AG04449 (cell line): ENCODE results near the gene FRK.

ENCODE experiments used
- CTCF ChIA-PET: fragments of 350-600 bp; formaldehyde crosslinking; extraction: SDS; loops from one replicate; lab custom pipeline; 2021; ENCODE audit warnings: antibody characterized with exemption; lab: Yijun Ruan, JAX
- POLR2A ChIA-PET: fragments of 400-600, 350-600 bp; formaldehyde crosslinking; extraction: SDS; loops from one replicate; lab custom pipeline; 2020; ENCODE audit warnings: antibody characterized with exemption, inconsistent platforms; lab: Yijun Ruan, JAX
- DNase-seq: peaks from one replicate; pipeline ENCODE4 v3.0.0-alpha.2; 2010; ENCODE audit warnings: low read depth, low spot score
- H3K4me3 ChIP-seq: 2 replicates; pipeline ENCODE4 v1.5.1; 2011; ENCODE audit warnings: low read depth, mild to moderate bottlenecking, control low read depth, low read length
- CTCF ChIP-seq: IDR thresholded peaks from one replicate; pipeline ENCODE4 v1.5.1; 2011; ENCODE audit warnings: mild to moderate bottlenecking, moderate library complexity, low read length, control low read depth, inconsistent platforms; ENCODE audit not compliant: insufficient read depth; ENCODE audit errors: missing control alignments

Gene FRK

GRCh38 chr6:115983998-115984397, 76.7 kb downstream of the FRK start:
- POLR2A ChIA-PET: no interaction called here

GRCh38 chr6:115982453-115982852, 78.2 kb downstream of the FRK start:
- no peak for TF ChIP-seq CTCF
- no peak overlapping the region for H3K4me3 ChIP-seq
- no peak for DNase-seq
- ChIA-PET POLR2A (no interaction called here), CTCF (no interaction called here)

More at GRCh38 chr6:115983998-115984397, 76.7 kb downstream of the FRK start:
- no peak for TF ChIP-seq CTCF
- DNase-seq: no peak
- CTCF ChIA-PET: no interaction called here
- H3K4me3 ChIP-seq: no peak overlapping the region

- H3K4me3 ChIP-seq: no peak overlapping the region
- POLR2A ChIA-PET: no interaction called here
- no peak for TF ChIP-seq CTCF
- DNase-seq: no peak
- CTCF ChIA-PET: no interaction called here
Measured at GRCh38 chr6:115977220-115977619, 83.5 kb downstream of the FRK start.

- ChIA-PET CTCF (no interaction called here), POLR2A (no interaction called here)
- no peak for DNase-seq
- no peak overlapping the region for H3K4me3 ChIP-seq
- no peak for TF ChIP-seq CTCF
Measured at GRCh38 chr6:115976321-115976870, 84.3 kb downstream of the FRK start.

- H3K4me3 ChIP-seq: no peak overlapping the region
- POLR2A ChIA-PET: no interaction called here
- no peak for DNase-seq
- CTCF ChIA-PET: interaction anchor here (0.9 kb wide), 1 partner anchor 125 kb away, joined by 3 read pairs; no protein-coding TSS in a partner anchor
- no peak for TF ChIP-seq CTCF
Measured at GRCh38 chr6:115972679-115973078, 88.0 kb downstream of the FRK start.

- no peak overlapping the region for H3K4me3 ChIP-seq
- no peak for DNase-seq
- POLR2A ChIA-PET: no interaction called here
- CTCF ChIA-PET: interaction anchor here (0.6 to 0.9 kb wide), 2 partner anchors 125 to 129 kb away, joined by 3 read pairs; partner anchors contain the start of gene NT5DC1
- no peak for TF ChIP-seq CTCF
Measured at GRCh38 chr6:115971785-115972184, 88.9 kb downstream of the FRK start.
